NT2/D1 (cell line): ENCODE results near the gene WRAP53.

Experiments used
- DNase-seq: peaks from one replicate; pipeline ENCODE4 v3.0.0-alpha.2; 2011; ENCODE audit warnings: low read depth, low spot score
- H3K27me3 ChIP-seq: 2 replicates; pipeline ENCODE4 v1.6.0; 2011; ENCODE audit warnings: mild to moderate bottlenecking; ENCODE audit not compliant: insufficient read length, insufficient read depth
- H3K36me3 ChIP-seq: 2 replicates; pipeline ENCODE4 v1.6.1; 2011; ENCODE audit warnings: mild to moderate bottlenecking, low read length, mixed read lengths; ENCODE audit not compliant: insufficient read depth, insufficient read length
- H3K4me1 ChIP-seq: 2 replicates; pipeline ENCODE4 v1.5.1; 2011; ENCODE audit not compliant: insufficient read depth, insufficient read length
- H3K4me3 ChIP-seq: 2 replicates; pipeline ENCODE4 v1.5.1; 2011; ENCODE audit warnings: low read depth; ENCODE audit not compliant: insufficient read length
- H3K9ac ChIP-seq: 2 replicates; pipeline ENCODE4 v1.6.0; 2011; ENCODE audit warnings: low read depth; ENCODE audit not compliant: insufficient read length
- H3K9me3 ChIP-seq: 2 replicates; pipeline ENCODE4 v1.5.1; 2011; ENCODE audit warnings: mild to moderate bottlenecking, low read length; ENCODE audit not compliant: insufficient read depth
- SUZ12 ChIP-seq: IDR thresholded peaks from 2 replicates; pipeline ENCODE4 v1.6.1; 2011; ENCODE audit not compliant: insufficient read length, insufficient read depth; ENCODE audit errors: extremely low read depth
- YY1 ChIP-seq: IDR thresholded peaks from 2 replicates; pipeline ENCODE4 v1.6.1; 2011; ENCODE audit not compliant: insufficient read length, insufficient read depth
- ZNF274 ChIP-seq: IDR thresholded peaks from 2 replicates; pipeline ENCODE4 v1.6.1; 2011; ENCODE audit warnings: mild to moderate bottlenecking, low read depth, low read length

Gene WRAP53

GRCh38 chr17:7739746-7740145, 51.5 kb downstream of the WRAP53 start:
- H3K4me1 ChIP-seq = no peaks in the 10 kb centered on the region
- H3K9me3 ChIP-seq = no peaks in the 10 kb centered on the region
- no peak overlapping the region for H3K4me3 ChIP-seq
- no peak overlapping the region for H3K9ac ChIP-seq
- DNase-seq = no peak
- TF ChIP-seq SUZ12 (no peak), ZNF274 (no peak), YY1 (no peak)
- H3K27me3 ChIP-seq = no peaks in the 10 kb centered on the region
- no peaks in the 10 kb centered on the region for H3K36me3 ChIP-seq

GRCh38 chr17:7740481-7741001, 52.3 kb downstream of the WRAP53 start:
- no peaks in the 10 kb centered on the region for H3K9me3 ChIP-seq
- H3K4me1 ChIP-seq = no peaks in the 10 kb centered on the region
- no peak for TF ChIP-seq YY1
- no peak for TF ChIP-seq SUZ12
- no peak for TF ChIP-seq ZNF274
- H3K4me3 ChIP-seq = no peak overlapping the region
- H3K27me3 ChIP-seq = no peaks in the 10 kb centered on the region
- H3K9ac ChIP-seq = peak overlapping the region; percentile 8
- DNase-seq = no peak
- H3K36me3 ChIP-seq = no peaks in the 10 kb centered on the region

GRCh38 chr17:7742729-7743128, 54.5 kb downstream of the WRAP53 start:
- TF ChIP-seq YY1 (no peak), ZNF274 (no peak), SUZ12 (no peak)
- no peaks in the 10 kb centered on the region for H3K4me1 ChIP-seq
- no peak for DNase-seq
- no peak overlapping the region for H3K4me3 ChIP-seq
- H3K27me3 ChIP-seq = no peaks in the 10 kb centered on the region
- no peaks in the 10 kb centered on the region for H3K36me3 ChIP-seq
- H3K9me3 ChIP-seq = no peaks in the 10 kb centered on the region
- no peak overlapping the region for H3K9ac ChIP-seq

- no peaks in the 10 kb centered on the region for H3K27me3 ChIP-seq
- H3K4me1 ChIP-seq = no peaks in the 10 kb centered on the region
- no peaks in the 10 kb centered on the region for H3K36me3 ChIP-seq
- DNase-seq = no peak
- no peak for TF ChIP-seq YY1
- TF ChIP-seq SUZ12 = no peak
- TF ChIP-seq ZNF274 = no peak
- peak overlapping the region; percentile 36 for H3K9ac ChIP-seq
- H3K4me3 ChIP-seq = no peak overlapping the region
- H3K9me3 ChIP-seq = no peaks in the 10 kb centered on the region
Measured at GRCh38 chr17:7744416-7744815, 56.1 kb downstream of the WRAP53 start.

- Histone ChIP-seq H3K36me3 (no peaks in the 10 kb centered on the region), H3K9me3 (no peaks in the 10 kb centered on the region), H3K27me3 (no peaks in the 10 kb centered on the region), H3K4me3 (no peak overlapping the region), H3K9ac (no peak overlapping the region), H3K4me1 (no peaks in the 10 kb centered on the region)
- DNase-seq = no peak
- TF ChIP-seq YY1 (no peak), ZNF274 (no peak), SUZ12 (no peak)
Measured at GRCh38 chr17:7745748-7746470, 57.6 kb downstream of the WRAP53 start.

- Histone ChIP-seq H3K4me3 (no peak overlapping the region), H3K36me3 (no peaks in the 10 kb centered on the region), H3K9me3 (no peaks in the 10 kb centered on the region), H3K27me3 (no peaks in the 10 kb centered on the region), H3K4me1 (no peaks in the 10 kb centered on the region), H3K9ac (no peak overlapping the region)
- DNase-seq = no peak
- TF ChIP-seq YY1 = no peak
- no peak for TF ChIP-seq SUZ12
- TF ChIP-seq ZNF274 = no peak
Measured at GRCh38 chr17:7747635-7748071, 59.4 kb downstream of the WRAP53 start.

- DNase-seq = no peak
- no peaks in the 10 kb centered on the region for H3K9me3 ChIP-seq
- H3K9ac ChIP-seq = no peak overlapping the region
- no peak for TF ChIP-seq YY1
- TF ChIP-seq SUZ12 = no peak
- no peak for TF ChIP-seq ZNF274
- H3K4me1 ChIP-seq = no peaks in the 10 kb centered on the region
- no peak overlapping the region for H3K4me3 ChIP-seq
- no peaks in the 10 kb centered on the region for H3K27me3 ChIP-seq
- H3K36me3 ChIP-seq = no peaks in the 10 kb centered on the region
Measured at GRCh38 chr17:7748076-7748775, 59.9 kb downstream of the WRAP53 start.
